Upper lobe of left lung (tissue), 4 donors: ENCODE results near the gene SNTG2.

ENCODE experiments used
- CTCF ChIP-seq, 6 experiments: fragments of 450-650 bp in 4 of 6; fragments of 200-600 bp in 2 of 6; sonication (generic) in 2 of 6; IDR thresholded peaks; one replicate each; pipeline ENCODE4 v1.5.1; 2016 to 2019; ENCODE audit warnings: antibody characterized with exemption in 6 of 6
- EP300 ChIP-seq, 4 donors: sonication (generic); formaldehyde crosslinking; IDR thresholded peaks; one replicate each; pipeline ENCODE4 v1.5.1; 2017; ENCODE audit warnings: antibody characterized with exemption in 4 of 4, control low read depth in 2 of 4
- POLR2A ChIP-seq, 4 donors: fragments of 450-650 bp; IDR thresholded peaks; one replicate each; pipeline ENCODE4 v1.5.1; 2016 to 2017; ENCODE audit warnings: antibody characterized with exemption in 4 of 4, mild to moderate bottlenecking in 2 of 4
- POLR2AphosphoS5 ChIP-seq, 2 donors: sonication (generic); formaldehyde crosslinking; IDR thresholded peaks; one replicate each; pipeline ENCODE4 v1.5.1; 2017; ENCODE audit warnings: antibody characterized with exemption in 2 of 2

GRCh38 chr2:905833-906140 lies 44.9 kb upstream of the SNTG2 start:
- TF ChIP-seq POLR2A (IDR thresholded peaks at IDR 0.05) (no peak), CTCF (IDR thresholded peaks at IDR 0.05) (no peak), POLR2AphosphoS5 (IDR thresholded peaks at IDR 0.05) (no peak), EP300 (IDR thresholded peaks at IDR 0.05) (no peak)
